ENCODE results near the gene MUC21.
A peak's percentile ranks its signal among the peaks of the same experiment; 100 is the strongest.

Gene MUC21

DNA sequence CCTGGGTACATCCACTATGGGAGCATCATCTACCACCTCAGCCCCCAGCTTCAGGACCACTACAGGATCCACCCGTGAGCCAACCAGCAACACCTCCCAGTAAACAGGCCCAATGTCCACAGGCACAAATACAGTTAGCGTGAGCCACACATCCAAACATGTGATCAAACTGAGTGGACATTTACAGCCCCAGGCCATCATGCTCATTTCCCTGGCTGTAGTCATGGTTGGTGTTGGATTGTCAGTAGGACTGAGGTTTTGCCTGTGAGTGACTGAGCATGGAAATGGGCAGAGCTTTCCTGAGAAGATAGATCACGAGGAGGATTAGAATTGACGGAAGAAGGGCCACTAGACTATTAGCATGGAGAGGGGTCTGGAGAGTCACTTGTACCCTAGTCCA is 10.7 kb upstream of the MUC21 start:
- Mint-ChIP-seq H3K27ac (no peak overlapping the region), H3K4me1 (no peaks in the 10 kb centered on the region), H3K4me3 (no peak overlapping the region), H3K27me3 (ENCODE audit: low read depth, poor library complexity) (peaks cover 11% of the 10 kb centered on the region), H3K36me3 (ENCODE audit: low read depth) (no peaks in the 10 kb centered on the region), H3K9me3 (no peaks in the 10 kb centered on the region)
- TF ChIP-seq, protein P1, sequence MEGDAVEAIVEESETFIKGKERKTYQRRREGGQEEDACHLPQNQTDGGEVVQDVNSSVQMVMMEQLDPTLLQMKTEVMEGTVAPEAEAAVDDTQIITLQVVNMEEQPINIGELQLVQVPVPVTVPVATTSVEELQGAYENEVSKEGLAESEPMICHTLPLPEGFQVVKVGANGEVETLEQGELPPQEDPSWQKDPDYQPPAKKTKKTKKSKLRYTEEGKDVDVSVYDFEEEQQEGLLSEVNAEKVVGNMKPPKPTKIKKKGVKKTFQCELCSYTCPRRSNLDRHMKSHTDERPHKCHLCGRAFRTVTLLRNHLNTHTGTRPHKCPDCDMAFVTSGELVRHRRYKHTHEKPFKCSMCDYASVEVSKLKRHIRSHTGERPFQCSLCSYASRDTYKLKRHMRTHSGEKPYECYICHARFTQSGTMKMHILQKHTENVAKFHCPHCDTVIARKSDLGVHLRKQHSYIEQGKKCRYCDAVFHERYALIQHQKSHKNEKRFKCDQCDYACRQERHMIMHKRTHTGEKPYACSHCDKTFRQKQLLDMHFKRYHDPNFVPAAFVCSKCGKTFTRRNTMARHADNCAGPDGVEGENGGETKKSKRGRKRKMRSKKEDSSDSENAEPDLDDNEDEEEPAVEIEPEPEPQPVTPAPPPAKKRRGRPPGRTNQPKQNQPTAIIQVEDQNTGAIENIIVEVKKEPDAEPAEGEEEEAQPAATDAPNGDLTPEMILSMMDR (IDR thresholded peaks at IDR 0.05) = no peak
- DNase-seq = no peak

DNA sequence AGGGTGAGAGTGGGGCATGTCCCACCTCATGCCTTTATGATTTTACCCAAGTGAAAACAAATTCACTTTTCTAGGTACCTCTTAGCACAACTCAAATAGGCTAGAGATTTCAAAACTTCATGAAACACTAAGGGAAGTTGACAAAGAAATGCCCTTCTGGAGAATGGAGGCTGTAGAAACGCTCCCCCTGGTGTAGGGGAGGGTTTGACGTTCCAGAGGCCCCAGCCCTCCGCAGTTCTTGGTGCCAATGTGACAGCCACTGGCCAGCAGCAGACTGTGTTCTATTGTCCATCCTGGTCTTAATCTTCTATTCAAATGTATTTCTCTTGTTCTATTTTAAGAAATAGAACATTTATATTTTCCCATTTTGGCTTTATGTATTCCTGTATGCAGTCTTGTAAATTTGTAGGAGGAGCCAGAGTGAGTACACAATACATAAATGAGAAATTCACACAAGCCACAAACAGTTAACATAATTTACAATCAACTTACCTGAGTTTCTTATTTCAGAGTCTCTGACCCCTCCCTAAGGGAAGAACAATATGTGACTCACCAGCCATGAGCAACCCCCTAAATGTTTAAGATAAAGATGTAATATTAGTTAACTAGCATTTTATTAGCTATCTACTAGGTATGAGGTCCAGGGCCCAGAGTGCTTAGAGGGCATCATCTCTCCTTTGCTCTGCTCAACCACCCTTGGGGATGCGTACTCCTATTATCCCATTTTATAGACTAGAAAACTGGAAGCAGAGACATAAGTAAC is 8.8 kb upstream of the MUC21 start:
- peaks cover 11% of the 10 kb centered on the region for H3K27me3 Mint-ChIP-seq (ENCODE audit: low read depth, poor library complexity)
- peaks cover 7% of the 10 kb centered on the region for H3K4me1 Mint-ChIP-seq
- no peak overlapping the region for H3K4me3 Mint-ChIP-seq
- no peak overlapping the region for H3K27ac Mint-ChIP-seq
- no peaks in the 10 kb centered on the region for H3K9me3 Mint-ChIP-seq
- TF ChIP-seq, protein P1 (IDR thresholded peaks at IDR 0.05) = no peak
- DNase-seq = no peak
- no peaks in the 10 kb centered on the region for H3K36me3 Mint-ChIP-seq (ENCODE audit: low read depth)

GRCh38 chr6:30979141-30979540 is 4.4 kb upstream of the MUC21 start:
- peaks cover 37% of the 10 kb centered on the region for H3K4me1 Mint-ChIP-seq
- TF ChIP-seq, protein P1 (IDR thresholded peaks at IDR 0.05) = no peak
- no peak overlapping the region for H3K27ac Mint-ChIP-seq
- peaks cover 3% of the 10 kb centered on the region for H3K27me3 Mint-ChIP-seq (ENCODE audit: low read depth, poor library complexity)
- H3K4me3 Mint-ChIP-seq = no peak overlapping the region
- no peak for DNase-seq
- no peaks in the 10 kb centered on the region for H3K36me3 Mint-ChIP-seq (ENCODE audit: low read depth)
- H3K9me3 Mint-ChIP-seq = no peaks in the 10 kb centered on the region

- Mint-ChIP-seq H3K4me3 (no peak overlapping the region), H3K4me1 (peaks cover 37% of the 10 kb centered on the region), H3K27ac (no peak overlapping the region), H3K27me3 (ENCODE audit: low read depth, poor library complexity) (peaks cover 3% of the 10 kb centered on the region), H3K36me3 (ENCODE audit: low read depth) (no peaks in the 10 kb centered on the region), H3K9me3 (no peaks in the 10 kb centered on the region)
- TF ChIP-seq, protein P1 (IDR thresholded peaks at IDR 0.05) = no peak
- no peak for DNase-seq
These were observed 3.8 kb upstream of the MUC21 start for GRCh38 chr6:30979690-30980089.

DNA sequence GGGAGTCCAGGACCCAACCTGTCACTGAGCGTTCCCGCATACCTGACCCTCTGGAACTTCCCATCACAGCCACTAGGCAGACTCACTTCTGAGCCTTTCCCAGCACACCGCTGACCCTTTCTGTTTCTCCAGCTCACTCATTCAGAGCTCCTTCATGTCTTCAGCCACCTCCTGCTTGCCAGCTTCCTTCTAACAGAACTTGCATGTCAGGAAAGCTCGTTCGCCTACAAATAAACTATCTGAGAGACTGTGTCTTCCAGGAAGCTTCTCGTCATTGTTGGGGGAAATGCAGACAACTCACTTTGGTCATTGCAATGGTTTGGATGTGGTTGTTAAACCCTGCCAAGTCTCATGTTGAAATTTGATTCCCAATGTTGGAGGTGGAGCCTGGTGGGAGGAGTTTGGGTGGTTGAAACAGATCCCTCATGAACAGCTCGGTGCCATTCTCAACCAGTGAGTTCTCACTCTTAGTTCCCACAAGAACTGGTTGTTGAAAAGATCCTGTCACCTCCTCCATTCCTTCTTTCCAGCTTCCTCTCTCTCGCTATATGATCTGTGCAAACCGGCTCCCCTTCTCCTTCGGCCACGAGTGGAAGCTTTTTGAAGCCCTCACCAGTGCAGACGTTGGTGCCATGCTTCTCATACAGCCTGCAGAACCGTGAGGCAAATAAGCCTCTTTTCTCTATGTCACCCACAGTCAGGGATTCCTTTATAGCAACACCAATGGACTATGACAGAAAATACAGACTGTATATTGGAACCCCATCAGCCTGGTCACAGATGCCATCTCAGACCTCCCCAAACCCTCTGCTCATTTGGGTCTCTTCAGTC is 1.4 kb upstream of the MUC21 start:
- Mint-ChIP-seq H3K4me3 (peak overlapping the region; percentile 65), H3K27me3 (ENCODE audit: low read depth, poor library complexity) (no peaks in the 10 kb centered on the region), H3K4me1 (peaks cover 37% of the 10 kb centered on the region), H3K36me3 (ENCODE audit: low read depth) (no peaks in the 10 kb centered on the region), H3K27ac (peak overlapping the region; percentile 66), H3K9me3 (no peaks in the 10 kb centered on the region)
- TF ChIP-seq, protein P1 (IDR thresholded peaks at IDR 0.05) = no peak
- peak; percentile 45 for DNase-seq

Measured in nephron progenitor cell (in vitro differentiated cells).